Measurements from ENCODE around the gene MAPRE2. TPM values are rescaled to one million over a fixed set of nuclear protein-coding genes. Genes with fewer than 3 reads are reported as not detected.

The MAPRE2 gene
- total RNA-seq, 1 experiment from 2014 or later, result 29.4 TPM

DNA sequence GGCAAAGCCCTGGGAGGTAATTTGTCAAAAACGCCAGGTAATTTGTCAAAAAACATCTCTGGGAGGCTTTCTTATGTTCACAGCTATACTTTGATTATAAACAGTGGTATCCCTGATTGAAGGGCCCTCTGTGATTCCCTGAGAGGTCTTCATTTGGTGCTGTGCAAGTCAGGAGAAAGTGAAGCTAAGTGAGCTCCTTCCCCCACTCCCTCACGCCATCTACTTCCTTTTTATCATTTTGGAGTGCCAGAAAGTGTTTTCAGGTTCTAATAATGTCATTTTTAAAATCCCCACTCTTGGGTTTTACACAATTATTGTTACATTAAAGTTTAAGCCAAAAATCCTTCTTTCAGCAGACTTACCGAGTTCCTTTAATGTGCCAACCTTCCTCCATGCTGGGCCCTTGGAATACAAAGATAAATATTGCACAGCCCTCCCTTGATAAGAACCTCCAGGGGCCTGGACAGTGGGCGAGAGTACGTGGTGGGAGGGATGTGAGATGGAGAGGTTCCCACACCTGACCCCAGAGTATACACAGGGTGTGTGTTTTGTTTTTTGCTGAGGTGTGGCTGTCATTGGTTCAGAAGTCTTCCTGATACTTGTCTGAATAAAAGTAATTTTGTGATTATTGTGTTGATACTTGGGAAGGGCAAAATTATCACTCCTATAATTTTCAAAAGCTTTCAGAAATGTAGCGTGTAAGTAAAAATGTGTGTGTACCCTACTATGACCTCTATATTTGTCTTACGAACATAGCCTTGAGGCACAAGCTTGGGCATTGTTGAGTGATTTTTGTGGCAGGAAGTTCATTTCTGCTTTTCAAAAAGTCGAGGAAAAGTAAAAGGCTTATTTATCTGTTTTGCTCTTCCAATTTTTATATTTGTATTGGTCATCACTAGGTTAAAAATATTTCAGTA, 8.2 kb downstream of the MAPRE2 start:
- no peak overlapping the region for H3K23ac ChIP-seq (ENCODE audit: insufficient read length, low read depth, low read length)
- peaks cover 3% of the 10 kb centered on the region for H3K79me1 ChIP-seq (ENCODE audit: insufficient read depth, low read depth, low read length, poor library complexity, severe bottlenecking)
- H3K9me3 ChIP-seq (ENCODE audit: control insufficient read depth, low read depth, low read length), result no peaks in the 10 kb centered on the region
- no peak overlapping the region for H2BK5ac ChIP-seq (ENCODE audit: insufficient read length, low read length)
- H2BK15ac ChIP-seq (ENCODE audit: low read depth, low read length), result no peak overlapping the region
- Mint-ChIP-seq H3K36me3 (ENCODE audit: insufficient read depth in 1 of 3, low read depth in 3 of 3) (peaks cover 4 to 5% (median 5%) of the 10 kb centered on the region in 3 experiments), H3K4me1 (peaks cover 32 to 40% of the 10 kb centered on the region in 2 experiments), H3K27ac (no peak overlapping the region; a peak in 1 of 7 replicates), H3K4me3 (no peak overlapping the region), H3K9me3 (no peaks in the 10 kb centered on the region), H3K27me3 (ENCODE audit: low read depth) (no peaks in the 10 kb centered on the region)
- no peak overlapping the region for H3K14ac ChIP-seq (ENCODE audit: insufficient read depth, low read length)
- no peak overlapping the region for H3K56ac ChIP-seq (ENCODE audit: insufficient read length, low read depth, low read length)
- H2AFZ ChIP-seq (ENCODE audit: low read length), result no peak overlapping the region
- H3K79me2 ChIP-seq (ENCODE audit: insufficient read depth, low read length), result peaks cover 5% of the 10 kb centered on the region; the same call in 1 of the 2 replicates
- TF ChIP-seq CTCF (conservative IDR thresholded peaks at IDR 0.05), result no peak
- no peak overlapping the region for H4K5ac ChIP-seq (ENCODE audit: insufficient read length, low read depth, low read length)
- no peak for DNase-seq
- no CpG with 5 or more reads among the region's 8 CpGs for WGBS (ENCODE audit: extremely low coverage, insufficient read length, low lambda C conversion rate)
- no peaks in the 10 kb centered on the region for H3K23me2 ChIP-seq (ENCODE audit: insufficient read length, low read depth, low read length, poor library complexity, severe bottlenecking)
- H3T11ph ChIP-seq (ENCODE audit: low read length), result no peak overlapping the region
- H3K9ac ChIP-seq (ENCODE audit: extremely low read depth, insufficient read length, low read length), result no peak overlapping the region
- no peak overlapping the region for H2AK5ac ChIP-seq (ENCODE audit: insufficient read length, low read length)
- H4K20me1 ChIP-seq (ENCODE audit: control insufficient read depth, insufficient read depth, insufficient read length), result no peaks in the 10 kb centered on the region
- H3K4me2 ChIP-seq (ENCODE audit: insufficient read depth, insufficient read length, low read length), result no peak overlapping the region
- H2BK12ac ChIP-seq (ENCODE audit: insufficient read length, low read depth, low read length), result no peak overlapping the region
- H2BK20ac ChIP-seq (ENCODE audit: low read depth, low read length, poor library complexity, severe bottlenecking), result no peak overlapping the region
- H4K91ac ChIP-seq (ENCODE audit: insufficient read length, low read depth, low read length), result no peak overlapping the region
- H4K8ac ChIP-seq (replicated peaks; ENCODE audit: insufficient read length, low read depth, low read length), result no peak overlapping the region
- peaks cover 6% of the 10 kb centered on the region for H3K4me1 ChIP-seq (ENCODE audit: insufficient read depth, low read length)
- H3K27me3 ChIP-seq (ENCODE audit: insufficient read depth, low read length), result no peaks in the 10 kb centered on the region
- no peak overlapping the region for H3K4ac ChIP-seq (ENCODE audit: low read depth, low read length)
- no peak overlapping the region for H3K27ac ChIP-seq (ENCODE audit: insufficient read length, low read depth, low read length)
- no peak overlapping the region for H2BK120ac ChIP-seq (ENCODE audit: low read depth, low read length, poor library complexity, severe bottlenecking)
- H3K18ac ChIP-seq (ENCODE audit: insufficient read length, low read depth, low read length), result no peak overlapping the region

All from H9 (cell line).